ENCODE results near the gene MYO1E. TPM values are rescaled to one million over a fixed set of nuclear protein-coding genes. Genes with fewer than 3 reads are reported as not detected.

The MYO1E gene
- total and polyA plus RNA-seq, 10 donors = 21.3 to 115 (median 65.6) TPM

DNA sequence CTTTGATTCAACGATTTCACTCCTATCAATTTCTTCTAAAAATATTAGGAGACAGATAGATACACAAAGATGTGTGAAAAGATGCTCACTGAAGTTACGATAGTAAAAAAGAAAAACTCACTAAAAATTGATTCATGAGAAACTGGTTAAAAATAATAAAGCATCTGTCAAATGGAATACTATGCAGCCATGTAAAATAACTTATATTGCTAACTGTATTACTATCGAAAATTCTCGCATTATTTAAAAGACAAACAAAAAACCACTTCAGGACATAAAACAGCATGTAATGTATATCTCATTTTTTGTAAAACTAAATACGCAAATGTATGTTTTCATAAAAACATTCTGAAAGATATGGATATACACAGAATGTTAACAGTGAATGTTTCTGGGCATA, 199.5 kb downstream of the MYO1E start:
- Histone ChIP-seq H3K27ac (no peak overlapping the region), H3K27me3 (replicated peaks in 1 of 7) (no peaks in the 10 kb centered on the region), H3K4me1 (peaks cover 3 to 66% (median 11%) of the 10 kb centered on the region in 6 donors), H3K36me3 (peaks cover 0 to 56% (median 13%) of the 10 kb centered on the region in 6 donors), H3K9me3 (peaks cover 0 to 6% (median 0%) of the 10 kb centered on the region in 8 donors), H3K4me3 (no peak overlapping the region)
- 95 to 98% (median 96%) methylated on average over 5 of the region's 5 CpGs for WGBS, 5 donors
- intact Hi-C loops (cut with DNase I; ENCODE audit: low total_unique reads) = loop anchor here (10.0 kb wide), 1 partner anchor 322 kb away; no protein-coding TSS in a partner anchor
- DNase-seq = no peak
- TF ChIP-seq POLR2A (IDR thresholded peaks at IDR 0.05) = no peak
- TF ChIP-seq, protein P1, sequence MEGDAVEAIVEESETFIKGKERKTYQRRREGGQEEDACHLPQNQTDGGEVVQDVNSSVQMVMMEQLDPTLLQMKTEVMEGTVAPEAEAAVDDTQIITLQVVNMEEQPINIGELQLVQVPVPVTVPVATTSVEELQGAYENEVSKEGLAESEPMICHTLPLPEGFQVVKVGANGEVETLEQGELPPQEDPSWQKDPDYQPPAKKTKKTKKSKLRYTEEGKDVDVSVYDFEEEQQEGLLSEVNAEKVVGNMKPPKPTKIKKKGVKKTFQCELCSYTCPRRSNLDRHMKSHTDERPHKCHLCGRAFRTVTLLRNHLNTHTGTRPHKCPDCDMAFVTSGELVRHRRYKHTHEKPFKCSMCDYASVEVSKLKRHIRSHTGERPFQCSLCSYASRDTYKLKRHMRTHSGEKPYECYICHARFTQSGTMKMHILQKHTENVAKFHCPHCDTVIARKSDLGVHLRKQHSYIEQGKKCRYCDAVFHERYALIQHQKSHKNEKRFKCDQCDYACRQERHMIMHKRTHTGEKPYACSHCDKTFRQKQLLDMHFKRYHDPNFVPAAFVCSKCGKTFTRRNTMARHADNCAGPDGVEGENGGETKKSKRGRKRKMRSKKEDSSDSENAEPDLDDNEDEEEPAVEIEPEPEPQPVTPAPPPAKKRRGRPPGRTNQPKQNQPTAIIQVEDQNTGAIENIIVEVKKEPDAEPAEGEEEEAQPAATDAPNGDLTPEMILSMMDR (IDR thresholded peaks at IDR 0.05 in 8 of 11, conservative IDR thresholded peaks at IDR 0.05 in 3 of 11) = no peak
- TF ChIP-seq POLR2AphosphoS5 (IDR thresholded peaks at IDR 0.05) = no peak

DNA sequence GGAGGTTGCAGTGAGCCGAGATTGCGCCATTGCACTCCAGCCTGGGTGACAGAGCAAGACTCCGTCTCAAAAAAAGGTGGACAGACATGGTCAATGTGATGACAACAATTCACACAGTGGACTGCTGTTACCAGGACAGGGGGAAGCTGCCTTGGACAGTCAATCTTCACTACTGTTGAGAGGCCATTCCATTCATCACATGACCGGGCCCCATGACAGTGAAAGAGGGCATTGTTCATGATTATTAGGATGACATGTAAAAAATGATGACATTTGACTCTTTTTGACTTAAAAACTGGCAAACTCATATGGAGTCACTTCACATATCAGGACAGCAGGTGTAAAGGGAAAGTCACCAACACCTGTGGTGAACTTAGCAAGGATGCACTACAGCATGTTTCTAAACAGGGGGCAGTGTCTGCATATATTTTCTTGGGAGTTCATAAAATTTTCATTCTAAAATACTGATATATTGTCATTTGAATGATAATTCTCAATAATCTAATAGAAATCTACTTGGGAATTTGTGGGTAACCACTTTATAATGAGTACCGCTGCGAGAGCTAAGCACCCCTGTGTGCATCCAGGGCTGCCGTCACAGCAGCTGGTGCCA, 200.3 kb downstream of the MYO1E start:
- Histone ChIP-seq H3K27ac (no peak overlapping the region), H3K9me3 (peaks cover 0 to 6% (median 0%) of the 10 kb centered on the region in 8 donors), H3K36me3 (peaks cover 0 to 48% (median 10%) of the 10 kb centered on the region in 6 donors), H3K4me3 (no peak overlapping the region), H3K4me1 (peaks cover 3 to 60% (median 11%) of the 10 kb centered on the region in 6 donors), H3K27me3 (replicated peaks in 1 of 7) (no peaks in the 10 kb centered on the region)
- intact Hi-C loops (cut with DNase I; ENCODE audit: low total_unique reads) = loop anchor here (10.0 kb wide), 1 partner anchor 322 kb away; no protein-coding TSS in a partner anchor
- DNase-seq = no peak
- TF ChIP-seq POLR2A (IDR thresholded peaks at IDR 0.05) = no peak
- TF ChIP-seq, protein P1 (IDR thresholded peaks at IDR 0.05 in 8 of 11, conservative IDR thresholded peaks at IDR 0.05 in 3 of 11) = no peak
- TF ChIP-seq POLR2AphosphoS5 (IDR thresholded peaks at IDR 0.05) = no peak
- 95 to 99% (median 98%) methylated on average over 7 of the region's 7 CpGs for WGBS, 5 donors

DNA sequence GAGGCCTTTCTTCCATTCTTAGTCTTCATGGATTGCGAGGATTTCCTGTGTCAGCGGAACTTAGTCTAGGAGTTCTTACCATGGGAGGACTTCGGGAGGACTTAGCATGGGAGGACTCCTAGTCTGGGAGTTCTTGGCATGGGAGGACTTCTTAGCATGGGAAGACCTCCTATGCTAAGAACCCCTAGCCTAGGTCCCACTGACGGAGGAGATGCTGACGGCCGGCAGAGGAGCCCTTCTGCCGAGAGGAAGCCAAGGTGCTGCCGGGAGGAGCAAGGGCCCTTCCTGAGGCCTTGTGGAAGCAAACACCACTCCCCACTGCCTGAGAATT, 201.6 kb downstream of the MYO1E start:
- peaks cover 0 to 47% (median 10%) of the 10 kb centered on the region in 6 donors for H3K36me3 ChIP-seq
- peaks cover 3 to 48% (median 11%) of the 10 kb centered on the region in 6 donors for H3K4me1 ChIP-seq
- WGBS, 5 donors = 91 to 96% (median 94%) methylated on average over 8 of the region's 8 CpGs
- H3K27me3 ChIP-seq (replicated peaks in 1 of 7) = no peaks in the 10 kb centered on the region
- H3K9me3 ChIP-seq = peaks cover 0 to 6% (median 0%) of the 10 kb centered on the region in 8 donors
- intact Hi-C loops (cut with DNase I; ENCODE audit: low total_unique reads) = loop anchor here (10.0 kb wide), 1 partner anchor 324 kb away; no protein-coding TSS in a partner anchor
- no peak overlapping the region for H3K4me3 ChIP-seq
- no peak for DNase-seq
- no peak for TF ChIP-seq POLR2AphosphoS5 (IDR thresholded peaks at IDR 0.05)
- TF ChIP-seq POLR2A (IDR thresholded peaks at IDR 0.05) = no peak
- TF ChIP-seq, protein P1 (IDR thresholded peaks at IDR 0.05 in 8 of 11, conservative IDR thresholded peaks at IDR 0.05 in 3 of 11) = no peak
- H3K27ac ChIP-seq = peak overlapping the region in 5 of 8 donors; percentile 41 to 74 (median 61)

DNA sequence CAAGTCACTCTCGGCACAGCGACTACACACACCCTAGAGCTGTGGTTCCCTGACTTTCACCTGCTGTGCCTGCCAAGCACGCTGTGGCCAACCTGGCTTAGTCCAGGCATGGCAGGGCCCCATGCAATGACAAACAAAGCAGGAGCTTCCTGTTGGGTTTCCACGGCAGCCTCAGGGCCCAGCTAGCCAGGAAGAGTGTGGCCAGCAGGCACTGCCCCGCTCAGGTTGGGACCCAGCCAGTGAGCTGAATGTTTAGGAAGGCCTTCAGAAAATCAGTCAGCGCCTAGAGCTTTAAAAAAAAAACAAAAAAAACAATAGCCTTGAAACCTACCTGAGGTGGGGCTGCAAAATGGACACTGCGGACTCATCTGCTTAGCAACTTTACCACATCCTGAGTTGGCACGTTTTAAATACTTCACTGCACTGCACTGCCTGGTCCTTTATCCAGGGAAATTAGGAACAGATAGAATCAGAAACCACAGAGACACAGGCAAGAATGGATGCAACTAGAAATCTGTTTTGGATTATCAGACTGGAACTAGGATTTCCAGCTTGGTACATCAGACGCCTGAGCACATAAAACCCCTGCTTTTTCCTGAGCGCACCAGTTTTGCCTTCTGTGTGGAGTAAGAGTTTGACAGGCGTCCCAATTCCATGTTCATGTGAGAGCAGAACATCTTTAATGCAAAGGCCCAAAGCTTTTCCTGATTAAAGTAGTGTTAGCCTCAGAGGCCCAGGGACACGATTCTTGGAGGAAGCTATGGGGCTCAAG, 202.2 kb downstream of the MYO1E start:
- TF ChIP-seq, protein P1 (IDR thresholded peaks at IDR 0.05 in 8 of 11, conservative IDR thresholded peaks at IDR 0.05 in 3 of 11) = no peak
- TF ChIP-seq POLR2A (IDR thresholded peaks at IDR 0.05) (no peak), POLR2AphosphoS5 (IDR thresholded peaks at IDR 0.05) (peak; percentile 29 to 70 (median 53))
- Histone ChIP-seq H3K4me3 (no peak overlapping the region), H3K9me3 (peaks cover 0 to 6% (median 0%) of the 10 kb centered on the region in 8 donors), H3K27ac (peak overlapping the region in 7 of 8 donors; percentile 16 to 74 (median 61)), H3K4me1 (peaks cover 3 to 42% (median 11%) of the 10 kb centered on the region in 6 donors), H3K27me3 (replicated peaks in 1 of 7) (no peaks in the 10 kb centered on the region), H3K36me3 (peaks cover 0 to 51% (median 10%) of the 10 kb centered on the region in 6 donors)
- DNase-seq = peak; percentile 79
- intact Hi-C loops (cut with DNase I; ENCODE audit: low total_unique reads) = loop anchor here (10.0 kb wide), 1 partner anchor 324 kb away; no protein-coding TSS in a partner anchor
- 63 to 68% (median 64%) methylated on average over 12 of the region's 12 CpGs for WGBS, 5 donors

Data from spleen (tissue), 11 donors.